NCI-H446 treated with DMSO at 0.1 percent for 48 hours (cell line): ENCODE data around the gene EIF4G2.

Experiments used
- DNase-seq: peaks from one replicate; lab custom pipeline; 2025; lab: John Stamatoyannopoulos, UW

The EIF4G2 gene

DNA sequence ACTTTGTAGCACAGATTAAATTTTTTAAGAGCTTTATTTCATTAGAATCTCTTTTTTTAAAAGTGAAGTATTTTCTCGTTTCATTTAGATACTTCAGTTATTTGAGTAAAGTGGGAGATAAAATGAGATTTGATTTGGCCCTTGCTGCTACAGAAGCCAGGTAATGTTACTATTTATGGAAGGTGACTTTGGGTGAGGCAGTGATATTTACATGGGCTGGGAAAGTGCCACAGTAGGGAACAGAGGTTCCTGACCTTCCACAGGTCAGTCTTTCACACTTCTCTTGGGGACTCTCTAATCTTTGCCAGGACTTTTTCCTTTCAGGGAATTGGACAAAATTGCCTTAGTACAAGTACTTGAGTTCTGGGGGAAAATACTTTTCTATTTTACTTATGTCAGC, 37.3 kb downstream of the EIF4G2 start:
- no peak for DNase-seq

DNA sequence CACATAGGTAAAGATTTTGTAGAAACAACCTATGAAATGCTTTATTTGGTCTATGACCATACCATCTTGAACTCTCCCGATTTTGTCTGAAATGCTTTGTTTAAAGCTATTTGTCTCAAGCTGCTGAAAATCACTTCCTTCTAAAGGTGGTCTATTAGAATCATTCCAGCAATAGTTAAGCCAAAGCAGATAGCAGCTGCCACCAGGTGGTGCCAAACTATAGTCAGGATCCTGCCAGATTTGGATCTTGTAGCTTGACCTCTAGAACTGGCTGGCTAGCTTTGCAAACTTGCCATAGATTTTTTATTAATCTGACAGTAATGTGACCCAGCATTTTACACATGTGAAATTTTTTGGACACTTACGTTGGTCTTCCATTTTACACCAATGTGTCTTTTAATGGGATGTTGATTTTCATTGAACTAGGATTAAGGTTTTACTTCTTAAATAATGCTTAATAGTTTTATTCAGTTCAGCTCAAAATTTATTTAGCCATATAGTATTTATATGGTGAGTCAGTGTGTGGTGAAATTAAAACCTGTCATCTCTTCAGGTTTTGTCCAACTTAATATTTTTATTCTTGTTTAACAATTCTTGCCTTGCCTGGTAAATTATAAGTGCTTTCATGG, 38.0 kb downstream of the EIF4G2 start:
- DNase-seq, result no peak

DNA sequence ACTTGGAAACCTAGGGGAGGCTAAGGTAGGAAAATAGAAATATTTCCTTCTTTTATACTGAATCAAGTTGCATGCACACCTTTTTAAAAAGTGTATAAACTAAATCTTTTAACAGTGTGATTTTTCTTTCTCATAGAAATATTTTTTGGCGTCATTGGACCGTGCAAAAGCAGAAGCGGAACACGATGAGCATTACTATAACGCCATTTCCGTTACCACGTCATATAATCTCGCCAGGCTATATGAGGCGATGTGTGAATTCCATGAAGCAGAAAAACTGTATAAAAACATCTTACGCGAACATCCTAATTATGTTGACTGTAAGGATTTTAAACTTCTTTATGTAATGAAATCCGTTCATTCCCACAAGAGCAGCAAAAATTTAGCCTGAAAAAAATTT, 44.3 kb downstream of the EIF4G2 start:
- DNase-seq, result no peak

DNA sequence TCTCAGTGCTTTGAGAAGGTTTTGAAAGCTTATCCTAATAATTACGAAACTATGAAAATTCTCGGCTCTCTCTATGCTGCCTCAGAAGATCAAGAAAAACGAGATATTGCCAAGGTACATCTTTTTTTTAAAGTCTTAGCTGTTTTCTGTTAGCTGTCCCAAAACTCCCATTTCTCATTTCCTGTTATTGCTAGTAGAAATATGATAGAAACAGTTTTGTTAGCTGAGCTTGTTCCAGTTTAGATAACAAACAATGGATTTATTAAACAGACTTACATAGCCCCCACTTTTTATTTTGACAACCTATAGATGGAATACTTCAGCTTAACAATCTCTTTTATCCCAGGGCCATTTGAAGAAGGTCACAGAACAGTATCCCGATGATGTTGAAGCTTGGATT, 45.0 kb downstream of the EIF4G2 start:
- no peak for DNase-seq

DNA sequence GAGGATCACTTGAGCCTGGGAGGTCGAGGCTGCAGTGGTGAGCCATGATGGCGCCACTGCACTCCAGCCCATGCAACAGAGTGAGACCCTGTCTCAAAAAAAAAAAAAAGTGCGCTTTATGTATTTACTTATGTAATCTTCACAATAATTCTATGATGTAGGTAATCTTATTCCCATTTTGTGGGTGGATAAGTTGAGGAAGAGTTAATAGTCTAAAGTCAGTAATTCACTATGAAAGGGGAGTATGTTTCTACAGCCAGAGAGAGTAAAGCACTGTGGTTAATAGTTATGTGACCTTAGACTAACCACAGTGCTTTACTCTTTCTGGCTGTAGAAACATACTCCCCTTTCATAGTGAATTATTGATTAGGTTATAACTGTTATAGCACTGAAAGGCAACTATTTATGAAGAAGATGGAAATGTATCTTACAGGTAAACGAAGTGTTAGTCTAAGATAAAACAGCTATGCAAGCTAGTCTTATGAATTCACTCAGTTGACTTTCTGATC, 45.8 kb downstream of the EIF4G2 start:
- no peak for DNase-seq

DNA sequence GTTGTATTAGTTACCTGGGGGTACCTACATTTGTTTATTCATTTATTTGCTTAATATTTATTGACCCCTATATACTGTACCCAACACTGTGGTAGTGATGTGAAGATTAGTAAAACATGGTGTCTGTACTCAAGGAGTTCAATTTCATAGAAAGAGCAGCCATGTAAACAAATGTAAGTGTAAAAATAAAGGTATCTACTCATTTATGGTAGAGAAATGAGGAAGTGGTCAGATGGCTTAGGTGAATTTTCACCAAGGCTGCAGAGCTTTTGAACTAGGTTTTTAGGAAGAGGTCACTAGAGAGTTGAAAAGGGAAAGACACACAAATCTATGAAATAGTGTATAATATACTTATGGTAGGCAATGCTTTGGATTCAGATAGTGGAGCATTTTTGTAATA, 46.5 kb downstream of the EIF4G2 start:
- no peak for DNase-seq

DNA sequence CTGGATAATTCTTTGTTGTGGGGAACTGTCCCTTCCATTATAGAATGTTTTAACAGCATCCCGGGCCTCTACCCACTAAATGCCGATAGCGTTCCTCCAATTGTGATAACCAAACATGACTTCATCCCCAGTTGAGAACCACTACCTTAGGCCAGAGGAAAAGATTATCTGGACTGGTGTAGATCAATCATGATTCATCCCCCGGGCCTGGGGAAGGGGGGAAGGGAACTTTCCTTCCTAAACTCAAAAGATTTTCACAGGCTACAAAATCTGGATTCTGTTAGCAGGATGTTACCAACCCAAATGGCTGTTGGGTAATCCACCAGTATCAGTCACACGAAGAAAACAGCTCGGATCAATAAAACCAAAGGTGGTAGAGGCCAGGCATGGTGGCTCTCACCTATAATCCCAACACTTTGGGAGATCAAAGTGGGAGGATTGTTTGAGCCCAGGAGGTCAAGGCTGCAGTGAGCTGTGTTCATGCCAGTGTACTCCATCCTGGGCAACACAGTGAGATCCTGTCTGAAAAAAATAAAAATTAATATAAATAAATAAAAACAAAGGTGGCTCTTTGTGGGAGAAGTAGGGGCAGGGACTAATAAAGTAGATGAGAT, 47.5 kb downstream of the EIF4G2 start:
- DNase-seq, result no peak

DNA sequence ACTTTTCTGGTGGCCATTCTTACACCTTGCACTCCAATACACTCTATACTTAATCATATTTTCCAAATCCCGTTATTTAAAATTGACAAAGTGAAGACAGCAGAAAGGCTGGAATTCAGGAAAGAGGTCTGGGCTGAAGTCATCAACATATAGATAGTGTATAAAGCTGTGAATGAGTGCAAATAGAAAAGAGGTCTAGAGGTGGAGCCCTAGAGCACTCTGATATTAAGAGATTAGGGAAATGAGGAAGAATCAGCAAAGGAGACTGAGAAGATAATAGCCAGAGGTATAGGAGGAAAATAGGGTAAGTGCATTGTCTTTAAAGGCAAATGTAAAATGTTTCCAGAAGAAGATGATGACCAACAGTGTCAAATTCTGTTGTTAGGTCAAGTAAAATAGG, 49.8 kb downstream of the EIF4G2 start:
- DNase-seq, result no peak

DNA sequence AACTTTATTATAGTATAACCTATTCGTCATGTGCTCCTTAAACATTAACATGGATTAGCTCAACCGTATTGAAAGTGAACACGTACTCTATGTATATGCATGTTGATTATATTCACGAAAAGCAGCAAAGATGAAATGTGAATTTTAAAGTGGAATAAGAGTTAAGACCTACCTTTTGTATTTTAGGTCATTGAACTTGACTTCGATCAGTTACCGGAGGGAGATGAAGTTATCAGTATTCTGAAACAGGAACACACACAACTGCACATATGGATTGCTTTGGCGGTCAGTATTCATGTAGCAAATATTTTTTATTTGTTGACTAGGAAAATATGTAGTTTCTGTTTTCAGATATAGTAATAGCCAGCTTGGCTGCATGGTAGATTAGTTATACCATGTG, 56.2 kb downstream of the EIF4G2 start:
- DNase-seq, result no peak

DNA sequence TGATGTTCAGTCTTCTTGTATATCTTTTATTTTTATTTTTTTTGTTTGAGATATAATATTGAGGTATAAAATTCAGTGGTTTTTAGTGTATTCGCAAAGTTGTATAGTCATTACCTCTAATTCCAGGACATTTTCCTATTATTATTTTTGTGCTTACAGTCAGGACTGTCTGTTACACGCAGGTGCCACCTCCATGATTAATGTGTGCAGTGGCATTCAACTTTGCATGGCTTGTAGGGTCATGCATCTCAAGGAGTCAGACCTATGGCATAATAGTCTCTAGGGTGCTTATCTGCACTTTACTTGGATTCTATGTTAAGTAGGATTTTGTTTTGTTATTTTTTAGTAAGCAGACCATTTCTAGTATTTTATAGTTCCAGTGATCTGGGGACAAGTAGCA, 56.7 kb downstream of the EIF4G2 start:
- no peak for DNase-seq

DNA sequence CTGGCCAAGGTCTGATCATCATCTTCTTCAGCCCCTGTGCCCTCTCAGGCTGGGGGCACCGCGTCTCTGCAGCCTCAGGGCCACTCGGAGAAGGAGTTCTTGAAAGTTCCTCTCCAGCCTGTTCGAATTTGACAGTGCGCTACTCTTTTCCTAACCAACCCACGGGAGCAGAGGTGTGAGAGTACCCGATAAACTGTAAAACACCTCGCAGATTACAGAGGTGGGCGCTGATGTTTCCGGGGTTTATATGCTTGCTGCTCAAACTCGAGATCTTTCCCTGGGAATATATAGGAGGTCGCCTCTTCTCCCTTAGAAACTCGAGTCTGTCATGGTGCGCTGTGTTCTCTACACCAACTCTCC, 57.2 kb downstream of the EIF4G2 start:
- no peak for DNase-seq

DNA sequence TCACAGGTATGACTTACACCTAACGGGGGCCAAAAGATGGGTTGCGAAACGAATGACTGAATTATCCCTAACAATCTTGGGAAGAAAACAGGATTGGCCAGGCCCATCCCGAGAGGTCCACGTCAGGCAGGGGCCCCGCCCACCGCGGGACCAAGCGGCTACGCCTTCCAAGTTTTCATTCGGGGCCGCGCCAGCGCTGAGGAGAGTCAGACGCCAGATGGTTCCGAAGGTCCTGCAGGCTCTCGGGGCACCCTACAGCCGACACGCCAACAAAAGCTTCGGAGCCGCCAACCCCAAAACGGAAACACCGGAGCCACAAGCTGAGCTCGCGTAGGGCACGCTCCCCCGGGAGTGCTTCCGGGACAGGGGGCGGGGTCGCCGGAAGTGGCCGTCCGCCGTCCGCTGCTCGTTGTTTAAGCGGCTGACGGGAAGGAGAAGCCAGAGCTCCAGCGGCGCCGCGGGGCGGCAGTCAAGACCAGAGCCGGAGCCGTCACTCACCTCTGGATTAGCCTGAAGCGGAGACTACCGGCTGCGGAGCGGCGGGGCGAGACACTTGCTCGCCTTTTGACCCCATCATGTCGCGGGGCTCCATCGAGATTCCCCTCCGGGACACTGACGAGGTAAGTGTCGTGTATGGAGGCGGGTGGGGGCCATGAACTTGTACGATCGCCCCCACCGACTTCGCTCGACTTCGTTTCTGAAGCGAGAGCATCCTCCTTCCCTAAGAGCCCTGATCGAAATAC, 57.7 kb downstream of the EIF4G2 start, which contains the start of gene CTR9:
CTR9 (plus strand) TSS at position 409 of the 743 bp plus-strand sequence; CDS start at position 576, 167 bp downstream.
- DNase-seq, result peak; percentile 88

DNA sequence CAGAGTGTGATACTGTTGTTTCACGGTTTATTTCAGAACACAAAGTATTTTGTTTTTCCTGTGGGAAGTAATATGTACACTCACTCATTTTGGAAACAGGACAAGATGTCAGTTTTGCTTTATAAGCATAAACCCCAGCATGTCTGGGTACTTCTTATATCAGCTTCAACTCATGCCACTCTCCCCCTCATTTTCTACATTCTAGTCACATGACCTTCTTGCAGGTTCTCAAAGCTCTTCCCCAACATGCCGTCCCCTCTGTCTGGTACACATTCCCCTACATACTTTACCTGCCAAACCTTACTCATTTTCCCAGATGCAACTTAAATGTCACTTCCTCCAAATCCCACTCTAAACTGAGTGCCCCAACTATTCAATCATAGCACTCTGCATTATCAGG, 59.2 kb downstream of the EIF4G2 start:
- no peak for DNase-seq

DNA sequence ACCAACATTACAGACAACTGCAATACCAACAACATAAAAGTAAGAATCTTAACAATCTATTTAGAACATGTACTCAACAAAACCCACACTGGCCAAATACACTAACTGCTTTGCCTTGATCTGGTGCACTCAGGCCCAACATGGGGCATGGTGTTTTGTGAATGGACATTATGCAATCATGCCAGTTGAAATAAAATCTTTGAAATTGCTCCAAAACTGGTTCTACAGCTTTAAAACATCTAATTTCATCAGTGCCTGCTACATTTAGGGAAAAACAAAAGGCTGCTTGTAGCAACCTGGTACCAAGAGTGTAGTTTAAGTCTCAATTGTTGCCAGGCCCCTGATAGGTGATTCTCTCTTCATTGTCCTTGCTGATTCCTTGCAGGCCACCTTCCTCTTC, 61.0 kb downstream of the EIF4G2 start:
- no peak for DNase-seq
